ENCODE measurements around the gene UCHL1.

UCHL1 gene

DNA sequence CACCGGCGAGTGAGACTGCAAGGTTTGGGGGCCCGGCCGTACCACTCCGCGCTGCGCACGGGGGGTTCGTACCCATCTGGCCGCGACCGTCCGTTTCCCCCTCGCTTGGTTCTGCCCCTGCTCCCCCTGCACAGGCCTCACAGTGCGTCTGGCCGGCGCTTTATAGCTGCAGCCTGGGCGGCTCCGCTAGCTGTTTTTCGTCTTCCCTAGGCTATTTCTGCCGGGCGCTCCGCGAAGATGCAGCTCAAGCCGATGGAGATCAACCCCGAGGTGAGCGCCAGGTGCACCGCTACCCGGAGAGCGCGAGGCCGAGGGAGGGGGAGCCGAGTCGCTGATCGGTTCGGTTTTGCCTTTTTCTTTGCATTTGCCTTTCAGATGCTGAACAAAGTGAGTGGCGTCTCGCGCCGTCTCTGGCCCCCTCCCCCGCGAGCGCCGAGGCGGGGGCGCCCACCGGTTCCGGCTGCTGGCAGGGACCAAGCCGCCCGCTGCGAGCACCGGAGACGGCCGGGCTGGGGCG lies at the start of gene UCHL1:
UCHL1 (plus strand) TSS at position 189 of the 517 bp plus-strand sequence; CDS start at position 238, 49 bp downstream.
- DNase-seq (ENCODE audit: low spot score): peak; percentile 88

DNA sequence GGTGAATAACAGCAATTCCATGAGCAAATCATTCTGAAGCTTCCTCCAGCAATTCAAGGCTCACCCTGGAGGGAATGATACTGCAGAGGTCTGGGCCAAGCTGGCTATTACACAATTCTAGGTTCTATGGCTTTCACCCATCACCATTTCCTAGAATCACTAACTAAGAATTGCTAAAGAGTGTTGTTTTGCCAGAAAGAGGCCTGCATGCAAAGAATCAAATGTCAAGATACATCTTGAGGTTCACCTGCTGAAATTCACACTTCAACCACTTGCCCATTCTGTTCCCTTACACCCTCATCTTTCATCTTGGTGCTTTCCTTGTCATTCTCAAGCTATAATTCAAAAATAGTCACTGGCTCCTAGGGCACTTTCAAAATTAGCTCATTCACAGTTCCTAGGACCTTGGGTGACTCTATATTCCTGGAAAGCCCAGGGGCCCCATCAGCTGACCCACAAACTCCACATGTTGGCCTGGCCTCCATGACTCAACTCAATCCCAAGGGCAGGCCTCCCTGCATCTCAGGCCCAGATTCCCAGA lies 49.4 kb upstream of the UCHL1 start:
- no peak for DNase-seq (ENCODE audit: low spot score)

DNA sequence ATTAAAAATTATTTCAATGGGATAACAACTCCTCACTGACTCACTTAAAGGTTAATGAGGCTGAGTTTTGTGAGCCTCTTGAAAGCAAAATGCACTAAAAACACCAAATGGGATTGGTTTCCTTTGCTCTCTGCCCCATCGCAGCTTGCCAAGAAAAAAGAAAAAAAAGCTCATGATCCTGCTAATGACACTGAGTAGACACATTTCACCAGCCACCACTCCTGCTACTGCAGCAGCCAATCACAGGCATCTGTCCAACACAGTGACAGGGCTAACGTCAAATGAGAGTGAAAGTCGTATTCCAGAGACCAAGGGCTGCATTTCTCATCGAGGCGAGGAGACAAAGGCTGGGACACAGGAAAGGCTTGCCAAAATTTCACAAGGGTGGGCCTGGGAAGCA lies 47.5 kb upstream of the UCHL1 start:
- DNase-seq (ENCODE audit: low spot score): no peak

DNA sequence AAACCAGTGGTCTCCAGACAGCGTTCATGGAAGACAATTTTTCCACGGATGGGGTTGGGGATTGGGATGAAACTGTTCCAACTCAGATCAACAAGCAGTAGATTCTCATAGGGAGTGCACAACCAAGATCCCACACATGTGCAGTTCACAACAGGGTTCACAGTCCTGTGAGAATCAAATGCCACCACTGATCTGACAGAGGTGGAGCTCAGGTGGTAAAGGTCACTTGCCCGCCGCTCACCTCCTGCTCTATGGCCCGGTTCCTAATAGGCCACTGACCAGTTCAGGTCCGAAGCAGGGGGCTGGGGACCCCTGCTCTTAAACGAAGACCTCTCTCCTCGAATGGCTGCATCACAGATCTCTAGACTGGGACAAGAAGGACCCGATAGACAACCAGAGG lies 46.8 kb upstream of the UCHL1 start:
- no peak for DNase-seq (ENCODE audit: low spot score)

DNA sequence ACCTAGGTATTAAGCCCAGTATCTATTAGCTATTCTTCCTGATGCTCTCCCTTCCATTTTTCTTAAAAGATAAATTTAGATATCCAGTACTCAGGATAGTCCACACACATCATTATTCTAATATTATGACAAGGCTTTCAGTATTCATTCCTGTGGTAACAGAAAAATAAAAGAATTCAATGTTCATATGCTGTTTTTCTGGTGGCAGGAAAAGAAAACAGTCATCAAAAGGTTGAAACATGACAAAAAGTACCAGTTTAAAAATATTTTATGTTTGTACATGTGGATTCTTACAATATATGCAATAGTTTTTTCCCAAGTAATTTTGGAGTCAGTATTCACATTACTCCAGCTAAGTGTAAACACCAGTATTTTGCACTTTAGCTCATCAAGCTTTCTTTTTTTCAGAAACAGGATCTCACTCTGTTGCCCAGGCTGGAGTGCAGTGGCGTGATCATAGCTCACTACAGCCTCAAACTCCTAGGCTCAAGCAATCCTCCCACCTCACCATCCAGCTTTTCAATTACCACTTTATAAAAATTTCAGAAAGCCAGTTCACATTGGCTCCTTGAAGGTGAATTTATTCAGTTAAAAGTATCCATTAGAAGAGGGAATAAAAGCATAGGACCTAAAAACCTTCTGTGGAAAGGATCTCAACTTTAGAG lies 44.6 kb upstream of the UCHL1 start:
- DNase-seq (ENCODE audit: low spot score): no peak

DNA sequence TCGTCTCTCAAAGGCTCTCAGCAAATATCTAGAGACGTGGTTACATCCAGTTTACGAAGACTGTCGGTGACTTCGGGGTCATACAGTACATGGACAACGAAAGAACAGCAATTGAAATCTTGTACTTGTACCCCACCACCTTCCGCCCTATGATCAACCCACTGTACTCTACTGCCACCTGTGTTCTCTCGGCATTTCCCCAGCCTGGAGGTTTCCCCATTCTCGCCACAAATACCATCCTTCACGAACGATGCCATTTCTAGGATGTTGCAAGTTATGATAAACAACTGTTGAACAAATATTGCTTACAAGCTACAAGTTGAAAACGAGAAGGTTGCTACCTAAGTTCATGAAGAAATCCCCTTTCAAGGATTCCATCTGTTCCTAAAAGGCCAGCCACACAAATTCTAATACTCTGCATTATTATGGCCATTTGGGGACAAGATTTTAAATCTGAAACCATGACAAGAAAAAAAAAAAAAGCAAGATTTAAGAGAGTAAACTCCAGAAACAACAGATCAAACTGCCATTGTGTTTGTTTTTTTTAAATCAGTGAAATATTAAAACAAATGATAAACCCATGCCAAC lies 44.0 kb upstream of the UCHL1 start:
- peak; percentile 75 for DNase-seq (ENCODE audit: low spot score)

DNA sequence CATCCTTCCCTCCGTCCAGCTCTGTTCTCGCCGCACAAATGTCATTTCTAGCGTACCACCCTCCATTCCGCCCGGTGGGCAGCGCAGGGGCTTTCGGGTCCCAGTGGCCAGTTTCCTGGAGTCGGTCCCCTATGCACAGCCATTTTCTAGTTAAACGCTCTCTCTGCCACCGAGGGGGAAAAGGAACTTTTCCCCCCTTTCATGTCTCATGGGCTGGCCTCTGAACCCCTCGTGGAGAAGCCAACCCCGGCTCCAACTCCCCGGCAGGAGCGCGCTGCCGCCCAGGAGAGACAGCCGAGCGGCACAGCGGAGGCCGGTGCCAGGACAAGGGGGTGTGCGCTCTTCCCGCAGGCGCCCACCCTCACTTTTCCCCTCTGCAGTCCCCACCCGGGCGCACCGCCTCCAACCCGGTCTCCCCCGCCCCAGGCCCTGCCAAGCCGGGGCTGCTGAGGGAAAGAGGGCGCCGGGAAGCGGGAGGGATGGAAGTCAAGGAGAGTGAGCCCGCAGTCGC lies 43.0 kb upstream of the UCHL1 start:
- no peak for DNase-seq (ENCODE audit: low spot score)

DNA sequence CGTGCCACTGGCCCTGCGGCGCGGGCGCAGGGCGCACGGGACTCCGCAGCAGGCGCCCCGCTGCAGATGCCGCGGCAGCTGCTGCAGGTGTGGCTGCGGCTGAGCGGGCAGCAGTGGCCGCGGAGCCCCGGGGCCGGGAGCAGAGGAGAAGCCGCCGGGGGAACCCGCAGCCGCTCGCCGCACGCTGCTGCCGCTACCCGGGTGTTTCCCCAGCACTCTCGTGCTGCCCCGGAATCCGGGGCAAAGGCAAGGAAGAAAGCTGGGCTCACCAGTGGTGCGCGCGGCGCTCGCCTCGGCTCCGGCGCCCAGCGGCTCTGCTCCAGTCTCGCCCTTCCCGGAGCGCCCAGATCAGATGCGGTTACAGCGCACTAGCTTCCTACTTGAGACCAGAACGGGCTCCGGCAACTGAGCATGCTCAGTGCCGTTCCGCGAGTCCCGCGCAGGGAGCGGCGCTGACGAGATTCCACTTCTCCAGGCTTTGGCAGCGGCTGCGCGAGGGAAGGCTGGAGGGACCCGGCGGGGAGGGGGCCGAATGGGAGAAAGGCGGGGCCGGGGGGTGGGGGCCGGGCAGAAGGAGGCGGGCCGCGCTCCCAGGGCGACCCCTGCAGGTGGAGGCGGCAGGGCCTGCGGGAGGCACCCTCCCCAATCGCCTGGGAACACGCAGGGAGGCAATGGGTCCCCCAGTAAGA lies 42.4 kb upstream of the UCHL1 start, which contains the start of gene APBB2:
APBB2 (minus strand) TSS at position 407 of the 689 bp plus-strand sequence. CDS start 181,288 bp downstream, outside the sequence.
- peak; percentile 96 for DNase-seq (ENCODE audit: low spot score)

DNA sequence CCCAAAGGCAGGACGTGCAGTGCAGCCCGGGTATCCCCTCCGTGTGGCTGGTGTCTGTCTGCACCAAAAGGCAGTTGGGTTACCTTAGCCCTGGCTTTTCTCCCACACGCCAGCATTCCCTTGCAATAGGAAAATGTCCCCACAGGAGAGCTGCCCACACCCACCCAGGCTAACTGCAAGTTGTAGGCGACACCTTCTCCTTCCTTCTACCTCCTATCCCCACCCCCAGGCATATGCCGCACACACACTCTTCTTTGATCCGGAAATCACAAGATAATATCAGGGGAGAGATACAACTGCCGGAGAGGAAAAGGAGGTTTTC lies 41.9 kb upstream of the UCHL1 start:
- no peak for DNase-seq (ENCODE audit: low spot score)

DNA sequence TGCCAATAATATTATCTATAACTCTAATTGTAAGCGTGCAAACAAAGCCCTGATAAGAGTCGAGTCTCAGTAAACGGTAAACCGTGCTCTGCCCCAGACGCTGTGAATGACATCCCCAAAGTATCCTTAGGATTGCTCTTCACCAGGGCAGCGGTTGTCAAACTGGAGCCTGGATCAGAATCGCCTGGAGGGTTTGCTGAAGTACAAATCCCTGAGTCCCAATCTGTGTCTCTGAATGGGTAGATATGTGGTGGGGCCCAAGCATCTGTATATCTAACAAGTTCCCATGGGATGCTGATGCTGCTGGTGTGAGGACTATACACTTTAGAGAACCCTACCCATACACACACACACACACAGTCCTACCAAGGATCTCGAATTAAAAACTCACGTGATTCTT lies 41.6 kb upstream of the UCHL1 start:
- no peak for DNase-seq (ENCODE audit: low spot score)

DNA sequence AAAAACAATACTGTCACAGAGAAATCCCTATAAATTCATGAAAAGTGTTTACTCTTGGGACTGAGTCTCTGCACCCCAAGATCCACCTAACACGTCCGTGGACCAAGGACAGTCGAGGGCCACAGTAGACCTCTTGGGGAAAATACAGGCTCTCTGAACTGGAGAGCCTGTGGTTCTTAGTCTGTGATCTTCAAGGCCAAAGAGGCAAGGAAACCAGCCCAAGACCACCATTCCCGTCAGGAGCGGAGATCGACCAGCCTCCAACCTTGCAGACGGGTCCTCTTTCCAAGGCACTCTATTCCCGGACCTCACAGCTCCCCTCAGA lies 40.8 kb upstream of the UCHL1 start:
- DNase-seq (ENCODE audit: low spot score): no peak

DNA sequence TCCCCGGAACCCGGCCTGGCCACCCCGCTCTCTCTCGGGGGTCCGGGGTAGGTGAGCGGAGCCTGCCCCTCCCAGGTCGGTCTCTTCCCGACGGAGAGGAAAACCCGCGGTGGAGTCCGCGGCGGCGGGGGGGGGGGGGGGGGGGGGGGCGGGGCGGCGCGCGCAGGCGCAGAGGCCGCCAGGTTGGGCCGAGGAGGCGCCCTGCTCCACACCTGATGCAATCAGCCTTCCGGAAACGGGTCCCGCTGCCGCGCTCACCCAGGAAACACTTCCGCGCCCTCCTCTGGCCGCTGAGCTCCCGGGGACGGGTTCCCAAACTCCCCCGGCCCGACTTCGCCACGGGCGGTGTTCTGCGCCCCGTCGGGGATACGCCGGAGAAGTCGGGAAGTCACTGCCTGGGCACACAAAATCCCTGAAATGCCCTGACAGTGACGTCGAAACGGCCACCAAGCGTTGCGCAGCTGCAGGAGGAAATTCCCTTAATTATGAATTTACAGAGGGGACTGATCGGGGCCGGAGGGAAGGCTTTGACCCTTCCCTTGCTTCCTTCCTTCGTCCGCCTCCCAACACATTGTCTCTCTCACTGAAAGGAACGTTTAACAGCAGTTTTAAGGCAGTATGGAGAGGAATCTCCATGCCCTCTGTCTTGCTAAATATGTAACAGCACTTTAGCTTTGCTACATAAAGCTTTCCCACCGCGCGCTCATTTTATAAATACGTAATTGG lies 40.3 kb upstream of the UCHL1 start:
- DNase-seq (ENCODE audit: low spot score): peak; percentile 62

DNA sequence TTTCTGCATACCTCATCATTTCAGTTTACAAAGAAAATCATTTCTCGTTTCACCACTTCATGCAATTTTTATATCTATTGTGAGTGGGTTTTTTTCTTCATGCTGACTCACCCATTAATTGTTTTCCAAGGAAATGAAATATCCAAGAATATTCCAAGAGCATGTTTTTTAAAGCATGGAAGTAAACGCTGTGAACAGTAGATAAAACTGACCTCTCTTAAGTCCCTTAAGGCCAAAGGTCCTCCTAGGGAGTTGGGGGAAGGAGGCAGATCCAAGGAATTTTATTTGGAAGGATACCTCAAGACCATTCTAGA lies 39.8 kb upstream of the UCHL1 start:
- no peak for DNase-seq (ENCODE audit: low spot score)

DNA sequence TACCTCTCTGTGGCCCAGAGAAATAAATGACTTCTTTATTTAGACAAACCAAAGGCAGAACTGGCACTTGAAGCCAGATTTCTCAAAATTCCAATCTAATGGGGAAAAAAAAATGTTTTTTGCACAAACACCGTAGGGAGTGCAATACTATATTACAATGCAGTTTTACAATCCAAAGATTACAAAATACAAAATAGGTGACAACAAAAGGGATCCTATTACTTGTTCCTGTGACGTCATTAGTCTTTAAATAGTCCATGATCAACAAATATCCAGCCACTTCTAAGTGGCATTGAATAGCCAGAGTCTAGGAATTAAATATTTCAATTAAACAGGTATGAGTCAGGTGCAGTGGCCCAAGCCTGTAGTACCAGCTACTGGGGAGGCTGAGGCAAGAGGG lies 39.4 kb upstream of the UCHL1 start:
- DNase-seq (ENCODE audit: low spot score): no peak

DNA sequence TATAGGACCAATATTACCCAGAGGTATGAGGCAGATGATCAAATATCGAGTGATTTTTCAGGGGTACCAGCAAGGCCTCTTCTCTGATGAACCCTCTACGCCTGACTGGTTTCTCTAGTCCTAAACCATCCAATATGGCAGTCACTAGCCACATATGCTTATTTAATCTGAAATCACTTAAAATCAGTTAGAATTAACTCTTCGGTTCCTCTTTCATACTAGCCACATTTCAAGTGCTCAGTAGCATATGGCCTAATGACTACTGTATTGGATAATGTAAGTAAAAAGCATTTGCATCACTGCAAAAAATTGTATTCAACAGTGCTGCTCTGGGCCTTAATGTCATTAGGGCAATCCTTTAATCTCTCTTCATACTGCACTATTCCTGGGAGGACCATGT lies 38.0 kb upstream of the UCHL1 start:
- no peak for DNase-seq (ENCODE audit: low spot score)

DNA sequence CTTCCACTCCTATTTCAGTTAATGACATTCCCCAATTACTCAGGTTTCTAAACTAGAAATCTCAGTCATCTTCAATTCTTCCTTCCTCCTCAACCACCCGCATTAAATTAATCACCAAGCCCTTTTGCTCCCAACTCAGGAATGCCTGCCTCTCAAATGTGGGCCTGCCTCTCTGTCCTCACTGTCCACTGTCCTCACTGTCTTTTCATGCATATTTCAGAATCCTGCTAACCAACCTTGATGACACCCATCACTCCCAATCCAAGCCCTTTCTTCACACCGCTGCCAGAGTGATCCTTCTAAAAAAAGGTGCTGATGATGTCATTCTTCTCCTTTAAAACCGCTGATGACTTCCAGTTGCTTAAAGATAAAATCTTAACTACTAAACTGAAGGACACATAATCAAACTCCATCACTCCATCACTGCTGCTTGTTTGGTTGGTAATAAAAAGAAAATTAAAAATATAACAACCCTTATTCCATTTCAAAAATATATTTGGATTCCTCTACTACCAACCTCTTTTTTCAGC lies 37.2 kb upstream of the UCHL1 start:
- DNase-seq (ENCODE audit: low spot score): no peak

DNA sequence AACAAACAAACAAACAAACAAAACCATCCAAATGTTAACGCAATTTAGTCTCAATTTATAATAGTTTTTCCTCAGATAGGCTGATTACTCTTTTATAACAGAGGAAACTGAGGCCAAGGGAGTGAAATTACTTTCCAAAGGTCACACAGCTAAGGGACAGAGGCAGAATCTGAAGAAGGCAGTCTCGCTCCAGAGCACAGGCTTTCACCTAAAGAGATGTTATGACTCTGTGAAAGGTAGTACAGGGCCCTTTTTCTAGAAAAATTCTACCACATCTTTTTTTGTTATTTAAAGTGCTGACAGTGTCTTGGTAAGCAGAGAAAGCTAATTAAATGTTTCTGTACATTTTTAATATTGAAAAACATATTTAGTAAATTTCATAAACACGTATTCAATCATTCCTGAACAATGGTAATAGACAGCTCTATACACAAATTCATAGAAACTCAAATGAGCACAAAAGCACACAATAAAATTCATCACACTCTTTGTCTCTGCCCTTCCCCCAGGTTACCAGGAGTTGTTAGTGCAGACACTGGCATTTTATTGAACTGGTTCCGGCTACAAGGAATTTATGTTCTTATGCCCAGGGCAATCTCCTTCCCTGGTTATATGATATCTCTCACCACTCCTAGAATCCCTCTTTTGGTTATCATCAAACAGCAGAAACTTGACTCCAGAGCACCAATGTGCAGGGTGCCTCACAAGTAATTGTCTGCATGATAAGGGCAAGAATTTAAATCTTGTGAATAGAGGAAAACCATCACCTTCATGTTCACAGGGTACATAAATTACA lies 34.7 kb upstream of the UCHL1 start:
- DNase-seq (ENCODE audit: low spot score): no peak

DNA sequence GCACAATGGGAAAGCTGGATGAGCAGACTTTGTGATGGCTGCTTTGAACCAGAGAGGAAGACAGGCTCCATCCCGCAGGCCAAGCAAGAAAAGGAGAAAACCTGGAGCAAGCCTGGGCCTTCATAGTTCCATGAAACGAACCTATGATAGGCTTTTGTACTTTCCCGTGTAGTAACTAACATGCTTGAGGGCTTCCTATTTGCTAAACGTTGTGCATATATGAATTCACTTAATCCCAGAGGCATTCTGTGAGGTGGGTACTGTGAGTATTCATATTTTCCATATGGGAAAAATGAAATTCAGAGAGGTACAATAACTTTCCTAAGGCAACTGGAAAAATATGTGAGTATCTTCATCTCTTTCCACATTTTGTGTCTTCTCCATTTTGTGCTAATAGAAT lies 28.8 kb upstream of the UCHL1 start:
- no peak for DNase-seq (ENCODE audit: low spot score)

DNA sequence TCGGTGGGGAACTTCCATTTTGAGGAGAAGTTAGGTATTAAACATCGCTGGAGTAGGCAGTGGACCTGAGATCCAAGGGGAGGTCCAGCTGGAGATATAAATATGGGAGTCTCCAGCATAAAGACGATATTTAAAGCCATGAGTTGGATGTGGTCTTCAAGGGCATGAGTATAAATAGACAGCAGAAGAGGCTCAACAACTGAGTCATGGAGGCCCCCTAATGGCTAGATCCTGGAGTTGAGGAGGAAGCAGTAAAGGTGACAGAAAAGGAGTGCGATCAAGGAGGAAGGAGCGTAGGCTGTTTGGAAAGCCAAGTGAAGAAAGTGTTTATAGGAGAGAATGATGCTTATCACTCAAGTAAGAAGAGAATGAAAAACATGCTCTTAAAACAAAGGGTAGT lies 24.3 kb upstream of the UCHL1 start:
- no peak for DNase-seq (ENCODE audit: low spot score)

DNA sequence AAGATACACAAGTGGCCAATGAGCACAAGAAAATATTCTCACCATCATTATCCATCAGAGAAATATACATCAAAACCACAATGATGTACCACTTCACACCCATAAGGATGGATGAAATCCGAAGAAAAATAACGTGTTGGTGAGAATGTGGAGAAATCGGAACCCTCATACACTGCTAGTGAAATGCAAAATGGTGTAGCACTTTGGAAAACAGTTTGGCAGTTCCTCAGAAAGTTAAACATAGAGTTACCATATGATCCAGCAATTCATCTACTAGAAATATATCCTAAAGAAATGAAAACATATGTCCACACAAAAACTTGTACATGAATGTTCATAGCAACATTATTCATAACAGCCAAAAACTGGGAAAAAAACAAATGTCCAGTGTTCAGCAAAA lies 23.9 kb upstream of the UCHL1 start:
- DNase-seq (ENCODE audit: low spot score): no peak

DNA sequence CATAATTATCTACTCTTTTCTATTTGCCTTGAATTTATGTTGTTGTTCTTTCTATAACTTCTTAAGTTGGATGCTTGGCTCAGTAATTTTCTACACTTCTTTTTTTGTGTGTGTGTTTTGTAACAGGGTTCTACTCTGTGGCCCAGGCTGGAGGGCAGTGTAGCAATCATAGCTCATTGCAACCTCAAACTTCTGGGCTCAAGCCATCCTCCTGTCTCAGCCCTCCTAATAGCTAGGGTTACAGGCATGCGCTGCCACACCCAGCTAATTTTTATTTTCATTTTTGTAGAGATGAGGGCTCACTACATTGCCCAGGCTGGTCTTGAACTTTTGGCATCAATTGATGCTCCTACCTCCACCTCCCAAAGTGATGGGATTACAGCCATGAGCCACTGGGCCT lies 20.7 kb upstream of the UCHL1 start:
- DNase-seq (ENCODE audit: low spot score): no peak

All from putamen (tissue), 1 donor.